PC-3 (cell line): ENCODE results near the gene FEZF1. TPM values are rescaled to one million over a fixed set of nuclear protein-coding genes. Genes with fewer than 3 reads are reported as not detected.

Source experiments
- ATAC-seq: fragments of 200-7000 bp; cut with Tn5 transposase; 2 replicates; pipeline ENCODE4 v1.9.1; 2020; ENCODE audit warnings: mild to moderate bottlenecking, moderate library complexity
- BruUV-seq: library from RNA; stranded (reverse); fragments of 400-500 nt; replicated peaks from 2 replicates; lab custom pipeline; 2021; lab: Mats Ljungman, UMichigan
- CTCF ChIA-PET: fragments of 300-600 bp; sonication (Branson Sonifier 250); formaldehyde crosslinking; loops from one replicate; lab custom pipeline; 2022; ENCODE audit warnings: antibody characterized with exemption; lab: Charles Lee
- POLR2A ChIA-PET: fragments of 300-600 bp; sonication (Branson Sonifier 250); formaldehyde crosslinking; loops from one replicate; lab custom pipeline; 2022; ENCODE audit warnings: antibody characterized with exemption; ENCODE audit not compliant: unreplicated experiment; lab: Charles Lee
- DNase-seq: peaks from one replicate; pipeline ENCODE4 v3.0.0-alpha.2; 2015
- H2AFZ ChIP-seq: fragments of 300-600 bp; sonication (generic); 2 replicates; pipeline ENCODE4 v1.6.0; 2016; ENCODE audit warnings: antibody characterized with exemption, low read length
- H3F3A ChIP-seq: fragments of 300-600 bp; sonication (generic); one replicate; pipeline ENCODE4 v1.6.0; 2017; ENCODE audit warnings: antibody characterized with exemption, low read length, control low read depth, mild to moderate bottlenecking; ENCODE audit not compliant: unreplicated experiment
- H3K27ac ChIP-seq: fragments of 300-600 bp; sonication (generic); 2 replicates; pipeline ENCODE4 v1.5.1; 2016; ENCODE audit warnings: mild to moderate bottlenecking, low read length
- H3K27me3 ChIP-seq: fragments of 300-600 bp; sonication (generic); 2 replicates; pipeline ENCODE4 v1.6.1; 2016; ENCODE audit warnings: low read length, mixed read lengths
- H3K36me3 ChIP-seq: fragments of 300-600 bp; sonication (generic); 2 replicates; pipeline ENCODE4 v1.6.1; 2016; ENCODE audit warnings: low read depth, mixed run types, low read length, mixed read lengths
- H3K4me1 ChIP-seq: fragments of 300-600 bp; sonication (generic); 2 replicates; pipeline ENCODE4 v1.5.1; 2016; ENCODE audit warnings: low read length; ENCODE audit not compliant: insufficient read depth
- H3K4me2 ChIP-seq: fragments of 300-600 bp; sonication (generic); 2 replicates; pipeline ENCODE4 v1.6.0; 2016; ENCODE audit warnings: low read length
- H3K4me3 ChIP-seq: fragments of 300-600 bp; sonication (generic); 2 replicates; pipeline ENCODE4 v1.5.1; 2016; ENCODE audit warnings: mild to moderate bottlenecking, low read length, mixed read lengths
- H3K79me2 ChIP-seq: fragments of 300-600 bp; sonication (generic); 2 replicates; pipeline ENCODE4 v1.6.1; 2017; ENCODE audit warnings: low read length, mixed read lengths
- H3K9ac ChIP-seq: fragments of 300-600 bp; sonication (generic); 2 replicates; pipeline ENCODE4 v1.6.0; 2016; ENCODE audit warnings: mild to moderate bottlenecking, low read length
- H3K9me2 ChIP-seq: fragments of 300-600 bp; sonication (generic); replicated peaks from 2 replicates; pipeline ENCODE4 v1.6.1; 2016; ENCODE audit warnings: mixed run types, low read length, mixed read lengths
- H3K9me3 ChIP-seq: fragments of 300-600 bp; sonication (generic); 2 replicates; pipeline ENCODE4 v1.6.1; 2016; ENCODE audit warnings: low read length, mixed read lengths
- H4K20me1 ChIP-seq: fragments of 300-600 bp; sonication (generic); 2 replicates; pipeline ENCODE4 v1.6.1; 2016; ENCODE audit warnings: low read length, mixed read lengths
- EZH2 ChIP-seq: fragments of 300-600 bp; sonication (generic); IDR thresholded peaks from one replicate; pipeline ENCODE4 v1.6.1; 2017; ENCODE audit warnings: antibody characterized with exemption, mild to moderate bottlenecking, low read length; ENCODE audit not compliant: unreplicated experiment
- EZH2phosphoT487 ChIP-seq: fragments of 300-600 bp; sonication (generic); IDR thresholded peaks from 2 replicates; pipeline ENCODE4 v1.6.1; 2018; ENCODE audit warnings: mild to moderate bottlenecking, antibody characterized with exemption, low read length, borderline replicate concordance
- intact Hi-C: fragments of 100-400 bp; cut with micrococcal nuclease; formaldehyde crosslinking; loops from 2 replicates; pipeline ENCODE4 v1.9.0; 2023
- total RNA-seq: library from RNA; depleted of rRNA; stranded (reverse); fragments of >200 nt; gene quantifications from 2 replicates; pipeline ENCODE4 v1.2.3, GENCODE V29; 2014
- TF ChIP-seq, protein P1 (sequence below): fragments of 300-600 bp; sonication (generic); conservative IDR thresholded peaks from 2 replicates; pipeline ENCODE4 v1.5.1; 2017; ENCODE audit warnings: antibody characterized with exemption, low read depth, mild to moderate bottlenecking, low read length

The FEZF1 gene
- total RNA-seq, 1 experiment from 2014 or later = not detected

GRCh38 chr7:122310119-122311021 lies 5.8 kb upstream of the FEZF1 start:
- H3K27ac ChIP-seq = no peak overlapping the region
- intact Hi-C loops = no loop called here
- H3K4me1 ChIP-seq = no peaks in the 10 kb centered on the region
- CTCF ChIA-PET = no interaction called here
- H3K27me3 ChIP-seq = no peaks in the 10 kb centered on the region
- no peak overlapping the region for H3K4me2 ChIP-seq
- no peaks in the 10 kb centered on the region for H3K9me2 ChIP-seq
- no peaks in the 10 kb centered on the region for H3K9me3 ChIP-seq
- no peaks in the 10 kb centered on the region for H4K20me1 ChIP-seq
- no peak for DNase-seq
- TF ChIP-seq, protein P1, sequence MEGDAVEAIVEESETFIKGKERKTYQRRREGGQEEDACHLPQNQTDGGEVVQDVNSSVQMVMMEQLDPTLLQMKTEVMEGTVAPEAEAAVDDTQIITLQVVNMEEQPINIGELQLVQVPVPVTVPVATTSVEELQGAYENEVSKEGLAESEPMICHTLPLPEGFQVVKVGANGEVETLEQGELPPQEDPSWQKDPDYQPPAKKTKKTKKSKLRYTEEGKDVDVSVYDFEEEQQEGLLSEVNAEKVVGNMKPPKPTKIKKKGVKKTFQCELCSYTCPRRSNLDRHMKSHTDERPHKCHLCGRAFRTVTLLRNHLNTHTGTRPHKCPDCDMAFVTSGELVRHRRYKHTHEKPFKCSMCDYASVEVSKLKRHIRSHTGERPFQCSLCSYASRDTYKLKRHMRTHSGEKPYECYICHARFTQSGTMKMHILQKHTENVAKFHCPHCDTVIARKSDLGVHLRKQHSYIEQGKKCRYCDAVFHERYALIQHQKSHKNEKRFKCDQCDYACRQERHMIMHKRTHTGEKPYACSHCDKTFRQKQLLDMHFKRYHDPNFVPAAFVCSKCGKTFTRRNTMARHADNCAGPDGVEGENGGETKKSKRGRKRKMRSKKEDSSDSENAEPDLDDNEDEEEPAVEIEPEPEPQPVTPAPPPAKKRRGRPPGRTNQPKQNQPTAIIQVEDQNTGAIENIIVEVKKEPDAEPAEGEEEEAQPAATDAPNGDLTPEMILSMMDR = no peak
- TF ChIP-seq EZH2 (no peak), EZH2phosphoT487 (no peak)
- no TSS peak for BruUV-seq
- no peak overlapping the region for H3K9ac ChIP-seq
- no peak for ATAC-seq
- POLR2A ChIA-PET = no interaction called here
- no peaks in the 10 kb centered on the region for H3F3A ChIP-seq
- H3K79me2 ChIP-seq = no peaks in the 10 kb centered on the region
- no peak overlapping the region for H3K4me3 ChIP-seq
- no peak overlapping the region for H2AFZ ChIP-seq
- no peaks in the 10 kb centered on the region for H3K36me3 ChIP-seq

DNA sequence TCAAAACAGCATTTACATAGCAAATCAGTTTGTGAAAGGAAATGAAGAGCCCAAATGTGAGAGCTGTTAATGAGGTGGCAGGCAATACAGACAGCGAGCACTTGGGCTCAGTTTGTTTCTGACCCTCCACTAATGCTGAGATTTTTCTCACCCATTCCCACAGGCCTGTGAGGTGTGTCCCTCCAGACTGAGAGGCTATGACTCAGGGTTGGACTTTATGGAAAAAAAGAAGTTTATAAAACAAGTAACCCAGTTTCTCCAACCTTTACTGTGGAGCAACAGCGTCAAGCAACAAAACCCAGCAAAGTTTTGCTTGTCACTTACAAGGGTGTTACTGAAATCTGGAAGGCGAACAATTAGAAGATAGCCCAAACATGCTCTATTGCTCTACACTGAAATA lies 4.9 kb upstream of the FEZF1 start:
- H3K27me3 ChIP-seq = no peaks in the 10 kb centered on the region
- ChIA-PET POLR2A (no interaction called here), CTCF (no interaction called here)
- no peaks in the 10 kb centered on the region for H4K20me1 ChIP-seq
- no peak overlapping the region for H3K4me2 ChIP-seq
- no peaks in the 10 kb centered on the region for H3K4me1 ChIP-seq
- DNase-seq (no peak), ATAC-seq (no peak)
- H3K79me2 ChIP-seq = no peaks in the 10 kb centered on the region
- no peak overlapping the region for H2AFZ ChIP-seq
- no peaks in the 10 kb centered on the region for H3K9me2 ChIP-seq
- no peak overlapping the region for H3K9ac ChIP-seq
- no peaks in the 10 kb centered on the region for H3F3A ChIP-seq
- intact Hi-C loops = no loop called here
- H3K36me3 ChIP-seq = no peaks in the 10 kb centered on the region
- no peak overlapping the region for H3K27ac ChIP-seq
- TF ChIP-seq EZH2phosphoT487 (no peak), EZH2 (no peak)
- TF ChIP-seq, protein P1 = no peak
- BruUV-seq = no TSS peak
- no peak overlapping the region for H3K4me3 ChIP-seq
- no peaks in the 10 kb centered on the region for H3K9me3 ChIP-seq

DNA sequence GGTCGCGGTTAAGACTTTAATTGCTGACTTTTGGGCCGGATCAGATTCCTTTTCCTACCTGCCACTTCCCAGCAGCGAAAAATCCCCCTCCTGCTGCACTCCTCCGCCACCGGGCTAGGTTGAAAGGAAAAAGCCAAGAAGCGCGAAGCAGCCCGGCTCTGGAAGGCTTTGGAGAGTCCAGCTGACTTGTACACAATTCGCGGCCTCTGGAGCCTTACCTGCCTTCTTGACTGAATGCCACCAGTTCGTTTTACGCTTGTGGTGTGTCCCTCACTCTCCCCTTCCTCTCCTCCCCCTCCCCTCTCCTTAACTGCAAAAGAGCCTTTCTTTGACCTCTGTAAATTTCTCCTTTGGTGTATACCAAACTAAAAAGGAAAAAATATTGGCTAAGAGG lies 2.7 kb upstream of the FEZF1 start:
- Histone ChIP-seq H3K36me3 (no peaks in the 10 kb centered on the region), H3K9ac (no peak overlapping the region), H3K79me2 (no peaks in the 10 kb centered on the region), H3K27me3 (no peaks in the 10 kb centered on the region), H3F3A (no peaks in the 10 kb centered on the region), H3K4me2 (no peak overlapping the region), H3K9me3 (no peaks in the 10 kb centered on the region), H2AFZ (no peak overlapping the region), H3K9me2 (no peaks in the 10 kb centered on the region), H3K4me1 (no peaks in the 10 kb centered on the region), H3K27ac (no peak overlapping the region), H3K4me3 (no peak overlapping the region), H4K20me1 (no peaks in the 10 kb centered on the region)
- no peak for ATAC-seq
- no peak for DNase-seq
- CTCF ChIA-PET = no interaction called here
- no TSS peak for BruUV-seq
- intact Hi-C loops = no loop called here
- no peak for TF ChIP-seq EZH2phosphoT487
- POLR2A ChIA-PET = no interaction called here
